B cell (primary cell): Measurements from ENCODE around the gene ZNF333. TPM values are rescaled to one million over a fixed set of nuclear protein-coding genes. Genes with fewer than 3 reads are reported as not detected.

ENCODE experiments used
- ATAC-seq: fragments of 200-7000 bp; cut with Tn5 transposase; one replicate; pipeline ENCODE4 v1.10.0; 2021; ENCODE audit warnings: low read depth, mild to moderate bottlenecking, moderate number of reproducible peaks, moderate library complexity
- CTCF ChIA-PET: fragments of 350-600 bp; sonication (Branson Sonifier 250); formaldehyde crosslinking; loops from one replicate; lab custom pipeline; 2021; ENCODE audit warnings: antibody characterized with exemption, inconsistent platforms; lab: Charles Lee
- POLR2A ChIA-PET: fragments of 350-600 bp; sonication (Branson Sonifier 250); formaldehyde crosslinking; loops from one replicate; lab custom pipeline; 2021; ENCODE audit warnings: antibody characterized with exemption; lab: Charles Lee
- DNase-seq: peaks from one replicate; pipeline ENCODE4 v3.0.0; 2013
- H2AFZ ChIP-seq: 2 replicates; pipeline ENCODE4 v1.6.1; 2012; ENCODE audit warnings: mild to moderate bottlenecking, low read depth, low read length; ENCODE audit not compliant: insufficient read depth, poor library complexity, severe bottlenecking
- H3K27ac ChIP-seq, 2 donors: 1 replicate in 1 of 2; 2 replicates in 1 of 2; pipeline ENCODE4 v1.5.1; 2012 to 2013; ENCODE audit warnings: low read length in 2 of 2, mild to moderate bottlenecking in 2 of 2, moderate library complexity in 1 of 2
- H3K27me3 ChIP-seq, 4 experiments: fragments of 200-600 bp in 1 of 4; sonication (generic) in 1 of 4; replicated peaks in 1 of 4; 1 replicate in 2 of 4; 2 replicates in 2 of 4; pipeline versions ENCODE4 v1.6.1 to v1.7.0; 2013 to 2016; ENCODE audit warnings: low read length in 3 of 4, mild to moderate bottlenecking in 2 of 4, mixed read lengths in 1 of 4, moderate library complexity in 1 of 4; ENCODE audit not compliant: insufficient read depth in 4 of 4, control insufficient read depth in 3 of 4; ENCODE audit errors: control extremely low read depth in 1 of 4
- H3K36me3 ChIP-seq, 2 experiments: replicated peaks in 1 of 2; 1 replicate in 1 of 2; 2 replicates in 1 of 2; pipeline versions ENCODE4 v1.6.1 to v1.7.1; 2013; ENCODE audit warnings: low read length in 1 of 2; ENCODE audit not compliant: insufficient read depth in 2 of 2, control insufficient read depth in 1 of 2; ENCODE audit errors: control extremely low read depth in 1 of 2, extremely low read depth in 1 of 2
- H3K4me1 ChIP-seq, 2 donors: fragments of 200-600 bp in 1 of 2; sonication (generic) in 1 of 2; 1 replicate in 1 of 2; 2 replicates in 1 of 2; pipeline versions ENCODE4 v1.5.1 to v1.6.1; 2013 to 2017; ENCODE audit warnings: low read length in 2 of 2; ENCODE audit not compliant: control insufficient read depth in 2 of 2, insufficient read depth in 2 of 2
- H3K4me2 ChIP-seq: replicated peaks from 2 replicates; pipeline ENCODE3; 2012; ENCODE audit warnings: mild to moderate bottlenecking, low read depth, low read length; ENCODE audit not compliant: poor library complexity, severe bottlenecking
- H3K4me3 ChIP-seq, 5 experiments: fragments of 200-600 bp in 1 of 5; sonication (generic) in 1 of 5; 1 replicate in 3 of 5; 2 replicates in 2 of 5; pipeline versions ENCODE4 v1.5.1 to v1.7.0; 2011 to 2016; ENCODE audit warnings: low read length in 4 of 5, mild to moderate bottlenecking in 4 of 5, low read depth in 2 of 5, control low read depth in 1 of 5, moderate library complexity in 1 of 5; ENCODE audit not compliant: insufficient read depth in 1 of 5; ENCODE audit errors: control extremely low read depth in 1 of 5, extremely low read depth in 1 of 5
- H3K79me2 ChIP-seq: fragments of 200-600 bp; sonication (generic); one replicate; pipeline ENCODE4 v1.6.0; 2016; ENCODE audit warnings: low read length; ENCODE audit not compliant: control insufficient read depth, insufficient read depth
- H3K9ac ChIP-seq: fragments of 200-600 bp; sonication (generic); 2 replicates; pipeline ENCODE4 v1.6.1; 2017; ENCODE audit warnings: mild to moderate bottlenecking, low read length, moderate library complexity
- H3K9me3 ChIP-seq, 3 donors: one replicate each; pipeline versions ENCODE4 v1.6.1 to v1.7.1; 2013; ENCODE audit warnings: low read length in 2 of 3; ENCODE audit not compliant: control insufficient read depth in 2 of 3, insufficient read depth in 1 of 3; ENCODE audit errors: control extremely low read depth in 1 of 3
- H4K20me1 ChIP-seq: 2 replicates; pipeline ENCODE4 v1.6.0; 2012; ENCODE audit warnings: mild to moderate bottlenecking, low read length; ENCODE audit not compliant: insufficient read depth, control insufficient read depth, poor library complexity, severe bottlenecking
- H3K27ac Mint-ChIP-seq: one replicate; pipeline ENCODE4 v1.8.0; 2021; ENCODE audit warnings: mixed read lengths
- H3K27me3 Mint-ChIP-seq: one replicate; pipeline ENCODE4 v1.8.0; 2021; ENCODE audit warnings: mixed read lengths
- H3K4me1 Mint-ChIP-seq: one replicate; pipeline ENCODE4 v1.8.0; 2021; ENCODE audit warnings: mixed read lengths
- H3K4me3 Mint-ChIP-seq: one replicate; pipeline ENCODE4 v1.8.0; 2021; ENCODE audit warnings: mixed read lengths
- H3K9me3 Mint-ChIP-seq: one replicate; pipeline ENCODE4 v1.8.0; 2022; ENCODE audit warnings: mixed read lengths; ENCODE audit not compliant: insufficient read depth
- EZH2 ChIP-seq: IDR thresholded peaks from 2 replicates; pipeline ENCODE4 v1.6.1; 2012; ENCODE audit warnings: borderline replicate concordance, low read depth, mild to moderate bottlenecking, moderate library complexity, low read length; ENCODE audit not compliant: insufficient read depth, poor library complexity, severe bottlenecking
- WGBS: methylation state at CpG from one replicate; pipeline ENCODE4 v1.1.5; 2013; ENCODE audit warnings: missing lambda C conversion rate; ENCODE audit not compliant: insufficient coverage; 5-methylcytosine and 5-hydroxymethylcytosine counted together
- intact Hi-C: fragments of 100-400 bp; cut with micrococcal nuclease; formaldehyde crosslinking; loops from one replicate; pipeline ENCODE4 v1.10.0; 2022
- polyA plus RNA-seq: library from polyadenylated mRNA; depleted of rRNA; stranded (reverse); fragments of >200 nt; gene quantifications from 2 replicates; pipeline ENCODE4 v1.2.3, GENCODE V29; 2012
- total RNA-seq, 2 donors: library from RNA; stranded (reverse); fragments of 120-200 nt in 1 of 2; gene quantifications; 1 replicate in 1 of 2; 2 replicates in 1 of 2; pipeline versions ENCODE4 v1.2.3 to v1.2.4, GENCODE V29; 2013 to 2022
- TF ChIP-seq, protein P1 (sequence below): fragments of 200-600 bp; IDR thresholded peaks from one replicate; pipeline ENCODE4 v1.8.0; 2022; ENCODE audit warnings: antibody characterized with exemption, mild to moderate bottlenecking

The ZNF333 gene
- total and polyA plus RNA-seq, 2 donors (not counting 1 experiment from before 2014, with no cell fraction given) = 23.2 to 36.9 TPM

DNA sequence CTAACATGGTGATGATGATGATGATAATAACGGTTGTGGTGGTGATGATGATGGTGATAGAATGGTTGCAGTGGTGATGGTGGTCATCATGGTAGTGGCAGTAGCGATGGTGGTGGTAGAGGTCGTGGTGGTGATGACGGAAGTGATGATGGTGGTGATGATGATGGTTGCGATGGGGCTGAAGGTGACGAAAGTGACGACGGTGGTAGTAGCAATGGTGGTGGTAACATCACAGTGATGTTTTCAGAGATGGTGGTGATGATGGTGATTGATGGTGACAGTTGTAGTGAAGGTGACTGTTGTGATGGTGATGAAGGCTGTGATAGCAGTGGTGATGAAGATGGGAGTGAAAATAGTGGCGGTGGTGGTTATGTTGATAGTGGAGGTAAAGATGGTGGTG is 11.6 kb upstream of the ZNF333 start:
- no peak for ATAC-seq
- POLR2A ChIA-PET = no interaction called here

DNA sequence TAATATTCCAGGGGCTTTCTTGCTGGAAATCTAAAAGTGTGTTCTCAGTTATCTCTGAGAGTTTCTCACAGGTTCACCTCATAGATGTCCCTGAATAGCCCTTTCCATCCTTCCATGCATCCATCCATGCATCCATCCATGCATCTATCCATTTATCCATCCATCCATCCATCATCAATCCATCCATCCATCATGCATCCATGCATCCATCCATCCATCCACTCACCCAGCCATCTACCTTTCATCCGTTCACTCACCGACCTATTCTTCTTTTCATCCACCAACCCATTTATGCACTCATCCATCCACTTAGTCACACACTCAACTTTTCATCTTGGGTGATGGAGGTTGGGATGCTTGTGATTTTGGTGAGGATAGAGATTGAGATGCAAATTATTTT is 7.8 kb upstream of the ZNF333 start:
- ChIA-PET CTCF (no interaction called here), POLR2A (no interaction called here)
- H3K27me3 Mint-ChIP-seq = no peaks in the 10 kb centered on the region
- intact Hi-C loops = no loop called here
- Histone ChIP-seq H3K4me3 (no peak overlapping the region), H3K9ac (no peak overlapping the region), H3K36me3 (no peaks in the 10 kb centered on the region), H3K4me2 (no peak overlapping the region), H3K4me1 (peaks cover 19 to 20% of the 10 kb centered on the region in 2 donors), H3K27me3 (no peaks in the 10 kb centered on the region), H3K9me3 (no peaks in the 10 kb centered on the region), H3K27ac (no peak overlapping the region), H4K20me1 (no peaks in the 10 kb centered on the region), H2AFZ (no peak overlapping the region), H3K79me2 (no peaks in the 10 kb centered on the region)
- no CpG with 5 or more reads among the region's 2 CpGs for WGBS
- H3K27ac Mint-ChIP-seq = no peak overlapping the region
- DNase-seq (no peak), ATAC-seq (no peak)
- no peak overlapping the region for H3K4me3 Mint-ChIP-seq
- TF ChIP-seq EZH2 = no peak
- TF ChIP-seq, protein P1, sequence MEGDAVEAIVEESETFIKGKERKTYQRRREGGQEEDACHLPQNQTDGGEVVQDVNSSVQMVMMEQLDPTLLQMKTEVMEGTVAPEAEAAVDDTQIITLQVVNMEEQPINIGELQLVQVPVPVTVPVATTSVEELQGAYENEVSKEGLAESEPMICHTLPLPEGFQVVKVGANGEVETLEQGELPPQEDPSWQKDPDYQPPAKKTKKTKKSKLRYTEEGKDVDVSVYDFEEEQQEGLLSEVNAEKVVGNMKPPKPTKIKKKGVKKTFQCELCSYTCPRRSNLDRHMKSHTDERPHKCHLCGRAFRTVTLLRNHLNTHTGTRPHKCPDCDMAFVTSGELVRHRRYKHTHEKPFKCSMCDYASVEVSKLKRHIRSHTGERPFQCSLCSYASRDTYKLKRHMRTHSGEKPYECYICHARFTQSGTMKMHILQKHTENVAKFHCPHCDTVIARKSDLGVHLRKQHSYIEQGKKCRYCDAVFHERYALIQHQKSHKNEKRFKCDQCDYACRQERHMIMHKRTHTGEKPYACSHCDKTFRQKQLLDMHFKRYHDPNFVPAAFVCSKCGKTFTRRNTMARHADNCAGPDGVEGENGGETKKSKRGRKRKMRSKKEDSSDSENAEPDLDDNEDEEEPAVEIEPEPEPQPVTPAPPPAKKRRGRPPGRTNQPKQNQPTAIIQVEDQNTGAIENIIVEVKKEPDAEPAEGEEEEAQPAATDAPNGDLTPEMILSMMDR = no peak
- peaks cover 23% of the 10 kb centered on the region for H3K4me1 Mint-ChIP-seq
- H3K9me3 Mint-ChIP-seq = no peaks in the 10 kb centered on the region

More for the DNA sequence above, 11.6 kb upstream of the ZNF333 start:
- Mint-ChIP-seq H3K4me3 (no peak overlapping the region), H3K27me3 (no peaks in the 10 kb centered on the region), H3K9me3 (no peaks in the 10 kb centered on the region), H3K27ac (no peak overlapping the region), H3K4me1 (peaks cover 21% of the 10 kb centered on the region)
- H3K4me3 ChIP-seq = no peak overlapping the region
- no peaks in the 10 kb centered on the region for H4K20me1 ChIP-seq
- no peaks in the 10 kb centered on the region for H3K79me2 ChIP-seq
- no peak overlapping the region for H3K27ac ChIP-seq
- peaks cover 18 to 22% of the 10 kb centered on the region in 2 donors for H3K4me1 ChIP-seq
- H3K27me3 ChIP-seq = no peaks in the 10 kb centered on the region
- H3K9me3 ChIP-seq = no peaks in the 10 kb centered on the region
- TF ChIP-seq, protein P1 = no peak
- no peak for TF ChIP-seq EZH2
- H3K9ac ChIP-seq = no peak overlapping the region
- H3K36me3 ChIP-seq = no peaks in the 10 kb centered on the region
- CTCF ChIA-PET = no interaction called here
- no peak for DNase-seq
- no peak overlapping the region for H3K4me2 ChIP-seq
- WGBS = 84% methylated on average over 9 of the region's 9 CpGs
- intact Hi-C loops = no loop called here
- H2AFZ ChIP-seq = no peak overlapping the region
